Neutrophil (primary cell): Measurements from ENCODE around the gene ACSBG1.

Experiments used
- H3K27ac ChIP-seq: fragments of 200-600 bp; sonication (generic); 2 replicates; pipeline ENCODE4 v1.5.1; 2016; ENCODE audit warnings: mild to moderate bottlenecking, moderate library complexity
- H3K27me3 ChIP-seq: fragments of 200-600 bp; sonication (generic); 2 replicates; pipeline ENCODE4 v1.6.0; 2016; ENCODE audit warnings: mild to moderate bottlenecking
- H3K36me3 ChIP-seq: fragments of 200-600 bp; sonication (generic); 2 replicates; pipeline ENCODE4 v1.5.1; 2017
- H3K4me1 ChIP-seq, 2 experiments: fragments of 200-600 bp in 1 of 2; sonication (generic) in 1 of 2; 1 replicate in 1 of 2; 2 replicates in 1 of 2; pipeline versions ENCODE4 v1.5.1 to v1.6.1; 2013 to 2016; ENCODE audit warnings: low read depth in 1 of 2, low read length in 1 of 2, mild to moderate bottlenecking in 1 of 2, moderate library complexity in 1 of 2; ENCODE audit not compliant: control insufficient read depth in 1 of 2, insufficient read depth in 1 of 2
- H3K4me3 ChIP-seq, 2 experiments: fragments of 200-600 bp in 1 of 2; sonication (generic) in 1 of 2; 1 replicate in 1 of 2; 2 replicates in 1 of 2; pipeline ENCODE4 v1.5.1; 2013 to 2016; ENCODE audit warnings: low read depth in 1 of 2, low read length in 1 of 2, mild to moderate bottlenecking in 1 of 2, moderate library complexity in 1 of 2
- H3K9me3 ChIP-seq: fragments of 200-600 bp; sonication (generic); 2 replicates; pipeline ENCODE4 v1.5.1; 2016
- CTCF ChIP-seq: fragments of 200-600 bp; sonication (generic); IDR thresholded peaks from 2 replicates; pipeline ENCODE4 v1.5.1; 2016; ENCODE audit warnings: antibody characterized with exemption

ACSBG1 gene

GRCh38 chr15:78216276-78217104 lies 17.9 kb downstream of the ACSBG1 start:
- Histone ChIP-seq H3K36me3 (no peaks in the 10 kb centered on the region), H3K9me3 (no peaks in the 10 kb centered on the region), H3K27ac (no peak overlapping the region), H3K4me1 (no peaks in the 10 kb centered on the region), H3K4me3 (no peak overlapping the region), H3K27me3 (no peaks in the 10 kb centered on the region)
- no peak for TF ChIP-seq CTCF

GRCh38 chr15:78213956-78214355 lies 20.4 kb downstream of the ACSBG1 start:
- Histone ChIP-seq H3K9me3 (no peaks in the 10 kb centered on the region), H3K27me3 (no peaks in the 10 kb centered on the region), H3K4me1 (no peaks in the 10 kb centered on the region), H3K4me3 (no peak overlapping the region), H3K36me3 (no peaks in the 10 kb centered on the region), H3K27ac (no peak overlapping the region)
- no peak for TF ChIP-seq CTCF

GRCh38 chr15:78213425-78213750 lies 21.0 kb downstream of the ACSBG1 start:
- no peaks in the 10 kb centered on the region for H3K36me3 ChIP-seq
- H3K27me3 ChIP-seq = no peaks in the 10 kb centered on the region
- H3K27ac ChIP-seq = no peak overlapping the region
- no peaks in the 10 kb centered on the region for H3K4me1 ChIP-seq
- no peaks in the 10 kb centered on the region for H3K9me3 ChIP-seq
- TF ChIP-seq CTCF = no peak
- no peak overlapping the region for H3K4me3 ChIP-seq

- no peak for TF ChIP-seq CTCF
- H3K27me3 ChIP-seq = no peaks in the 10 kb centered on the region
Observed at GRCh38 chr15:78212546-78213424, 21.6 kb downstream of the ACSBG1 start.

GRCh38 chr15:78212008-78212407 lies 22.4 kb downstream of the ACSBG1 start:
- TF ChIP-seq CTCF = no peak
- H3K4me3 ChIP-seq = no peak overlapping the region
- no peaks in the 10 kb centered on the region for H3K36me3 ChIP-seq
- H3K4me1 ChIP-seq = no peaks in the 10 kb centered on the region
- H3K9me3 ChIP-seq = no peaks in the 10 kb centered on the region
- no peaks in the 10 kb centered on the region for H3K27me3 ChIP-seq
- H3K27ac ChIP-seq = no peak overlapping the region

More at GRCh38 chr15:78212546-78213424, 21.6 kb downstream of the ACSBG1 start:
- H3K4me3 ChIP-seq = no peak overlapping the region
- no peaks in the 10 kb centered on the region for H3K36me3 ChIP-seq
- H3K27ac ChIP-seq = no peak overlapping the region
- H3K9me3 ChIP-seq = no peaks in the 10 kb centered on the region
- no peaks in the 10 kb centered on the region for H3K4me1 ChIP-seq
